Sigmoid colon (tissue), 7 donors: ENCODE data around the gene ARL1. TPM values are rescaled to one million over a fixed set of nuclear protein-coding genes. Genes with fewer than 3 reads are reported as not detected.

ENCODE experiments used
- DNase-seq: peaks from one replicate; pipeline ENCODE4 v3.0.0-alpha.2; 2019
- H3K27ac ChIP-seq, 4 donors: fragments of 200-600 bp; sonication (generic); one replicate each; pipeline ENCODE4 v1.5.1; 2016 to 2019; ENCODE audit warnings: mild to moderate bottlenecking in 1 of 4
- H3K27me3 ChIP-seq, 3 donors: fragments of 200-600 bp; sonication (generic); one replicate each; pipeline ENCODE4 v1.5.1; 2019; ENCODE audit warnings: mild to moderate bottlenecking in 1 of 3
- H3K36me3 ChIP-seq, 4 donors: fragments of 200-600 bp; sonication (generic); one replicate each; pipeline ENCODE4 v1.5.1; 2016 to 2019
- H3K4me1 ChIP-seq, 4 donors: fragments of 200-600 bp; sonication (generic); one replicate each; pipeline ENCODE4 v1.5.1; 2017 to 2019
- H3K4me3 ChIP-seq, 4 donors: fragments of 200-600 bp; sonication (generic); one replicate each; pipeline ENCODE4 v1.5.1; 2017 to 2019; ENCODE audit warnings: mild to moderate bottlenecking in 2 of 4, moderate library complexity in 1 of 4
- H3K9me3 ChIP-seq, 4 donors: fragments of 200-600 bp in 3 of 4; sonication (generic) in 3 of 4; one replicate each; pipeline versions ENCODE4 v1.5.1 to v1.6.1; 2013 to 2019
- EP300 ChIP-seq, 4 donors: sonication (generic); formaldehyde crosslinking; IDR thresholded peaks; one replicate each; pipeline ENCODE4 v1.6.1; 2017; ENCODE audit warnings: antibody characterized with exemption in 4 of 4
- POLR2A ChIP-seq, 2 donors: fragments of 450-650 bp; IDR thresholded peaks; one replicate each; pipeline ENCODE4 v1.6.1; 2016; ENCODE audit warnings: antibody characterized with exemption in 2 of 2, mild to moderate bottlenecking in 2 of 2, moderate library complexity in 2 of 2
- POLR2AphosphoS5 ChIP-seq, 4 donors: sonication (generic); formaldehyde crosslinking; IDR thresholded peaks; one replicate each; pipeline ENCODE4 v1.6.1; 2017; ENCODE audit warnings: antibody characterized with exemption in 4 of 4
- WGBS, 2 donors: extraction: QIAGEN DNeasy Blood & Tissue Kit; methylation state at CpG; one replicate each; pipeline ENCODE4 v1.1.7; 2013; 5-methylcytosine and 5-hydroxymethylcytosine counted together
- intact Hi-C: fragments of 100-400 bp; cut with DNase I; formaldehyde crosslinking; loops from one replicate; pipeline ENCODE4 v1.15.1; 2023
- polyA plus RNA-seq, 3 donors: library from polyadenylated mRNA; stranded (reverse); fragments of 200-250 nt; gene quantifications; one replicate each; pipeline ENCODE4 v1.2.3, GENCODE V29; 2013
- total RNA-seq, 4 donors: library from RNA; depleted of rRNA; stranded (reverse); fragments of >200 nt; gene quantifications; one replicate each; pipeline ENCODE4 v1.1.0, GENCODE V29; 2016
- TF ChIP-seq, protein P1 (sequence below), 4 experiments: fragments of 450-650 bp in 3 of 4; fragments of 200-600 bp in 1 of 4; IDR thresholded peaks; one replicate each; pipeline ENCODE4 v1.5.1; 2016 to 2019; ENCODE audit warnings: antibody characterized with exemption in 4 of 4, mild to moderate bottlenecking in 3 of 4, moderate library complexity in 2 of 4
- donor health status: healthy with polysubstance abuse.
- donor health status: Bipolar disorder and iron deficiency.
- donor health status: healthy.

ARL1 gene
- total RNA-seq, result 10 to 100 TPM; 49.3 to 72.2 (median 70.3) TPM
- 10 to 100 TPM; 22.2 to 36.8 (median 34.5) TPM for polyA plus RNA-seq

DNA sequence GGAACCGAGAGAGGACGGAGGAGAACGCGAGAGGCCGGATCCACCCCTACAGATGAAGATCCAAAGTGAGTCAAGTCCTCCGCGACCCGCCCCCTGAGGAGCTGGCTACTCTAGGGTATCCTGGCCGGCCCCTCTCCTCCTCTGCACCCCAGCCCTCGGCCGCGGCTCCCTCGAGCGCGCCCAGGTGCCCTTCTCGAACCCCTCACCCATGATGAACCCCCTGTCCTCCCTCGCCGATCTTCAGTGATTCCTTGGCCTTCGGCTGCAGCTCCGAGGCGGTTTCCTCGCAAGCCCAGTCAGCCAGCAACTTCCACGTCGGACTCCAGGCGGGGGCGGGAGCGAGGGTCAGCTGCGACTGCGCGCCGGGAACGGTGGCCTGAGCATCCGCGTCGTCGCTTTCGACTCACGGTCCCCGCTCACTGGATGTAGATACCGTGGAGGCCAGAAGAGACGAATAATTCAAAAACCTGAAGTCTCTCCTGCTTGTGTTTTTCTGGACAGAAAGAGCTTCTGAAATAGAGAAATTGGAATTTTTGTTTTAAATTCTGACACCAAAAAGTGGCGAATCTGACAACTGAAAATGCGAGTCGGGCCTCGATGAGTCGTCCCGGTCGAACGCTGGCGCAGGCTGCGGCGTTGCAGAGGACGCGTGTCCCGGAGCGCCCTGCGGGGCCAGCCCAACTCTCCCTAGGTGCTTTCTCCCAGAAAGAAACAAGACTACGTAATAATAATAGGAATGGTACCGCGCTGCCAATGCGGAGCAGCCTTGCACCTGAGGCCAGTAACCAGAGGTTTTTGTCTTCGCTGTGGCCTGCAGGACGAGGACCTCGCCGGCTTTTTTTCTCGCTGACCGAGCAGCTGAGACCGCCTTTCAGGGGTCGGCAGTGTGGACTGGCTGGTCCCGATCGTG, at the start of gene ARL1:
ARL1 (minus strand) TSS at position 337 of the 910 bp plus-strand sequence; CDS start at position 210, 127 bp downstream.
- no peaks in the 10 kb centered on the region for H3K9me3 ChIP-seq
- H3K4me3 ChIP-seq, result peak within 1 kb of the TSS; percentile 69 to 81 (median 76)
- 0% methylated on average over 71 of the region's 71 CpGs for WGBS, 2 donors
- H3K36me3 ChIP-seq, result no peaks in the 10 kb centered on the region
- H3K27ac ChIP-seq, result peak within 1 kb of the TSS; percentile 82 to 96 (median 88)
- no peaks in the 10 kb centered on the region for H3K27me3 ChIP-seq
- intact Hi-C loops, result loop anchor here (1.0 to 5.0 kb wide), 3 partner anchors 290 to 470 kb away; partner anchors contain the start of genes CHPT1 and DRAM1
- DNase-seq, result peak; percentile 91
- TF ChIP-seq, protein P1, sequence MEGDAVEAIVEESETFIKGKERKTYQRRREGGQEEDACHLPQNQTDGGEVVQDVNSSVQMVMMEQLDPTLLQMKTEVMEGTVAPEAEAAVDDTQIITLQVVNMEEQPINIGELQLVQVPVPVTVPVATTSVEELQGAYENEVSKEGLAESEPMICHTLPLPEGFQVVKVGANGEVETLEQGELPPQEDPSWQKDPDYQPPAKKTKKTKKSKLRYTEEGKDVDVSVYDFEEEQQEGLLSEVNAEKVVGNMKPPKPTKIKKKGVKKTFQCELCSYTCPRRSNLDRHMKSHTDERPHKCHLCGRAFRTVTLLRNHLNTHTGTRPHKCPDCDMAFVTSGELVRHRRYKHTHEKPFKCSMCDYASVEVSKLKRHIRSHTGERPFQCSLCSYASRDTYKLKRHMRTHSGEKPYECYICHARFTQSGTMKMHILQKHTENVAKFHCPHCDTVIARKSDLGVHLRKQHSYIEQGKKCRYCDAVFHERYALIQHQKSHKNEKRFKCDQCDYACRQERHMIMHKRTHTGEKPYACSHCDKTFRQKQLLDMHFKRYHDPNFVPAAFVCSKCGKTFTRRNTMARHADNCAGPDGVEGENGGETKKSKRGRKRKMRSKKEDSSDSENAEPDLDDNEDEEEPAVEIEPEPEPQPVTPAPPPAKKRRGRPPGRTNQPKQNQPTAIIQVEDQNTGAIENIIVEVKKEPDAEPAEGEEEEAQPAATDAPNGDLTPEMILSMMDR (IDR thresholded peaks at IDR 0.05), result no peak
- peak; percentile 33 to 43 for TF ChIP-seq POLR2A (IDR thresholded peaks at IDR 0.05)
- peak; percentile 39 to 79 (median 62) for TF ChIP-seq POLR2AphosphoS5 (IDR thresholded peaks at IDR 0.05)
- TF ChIP-seq EP300 (IDR thresholded peaks at IDR 0.05), result no peak
- H3K4me1 ChIP-seq, result peaks cover 0 to 27% (median 20%) of the 10 kb centered on the region in 4 donors

DNA sequence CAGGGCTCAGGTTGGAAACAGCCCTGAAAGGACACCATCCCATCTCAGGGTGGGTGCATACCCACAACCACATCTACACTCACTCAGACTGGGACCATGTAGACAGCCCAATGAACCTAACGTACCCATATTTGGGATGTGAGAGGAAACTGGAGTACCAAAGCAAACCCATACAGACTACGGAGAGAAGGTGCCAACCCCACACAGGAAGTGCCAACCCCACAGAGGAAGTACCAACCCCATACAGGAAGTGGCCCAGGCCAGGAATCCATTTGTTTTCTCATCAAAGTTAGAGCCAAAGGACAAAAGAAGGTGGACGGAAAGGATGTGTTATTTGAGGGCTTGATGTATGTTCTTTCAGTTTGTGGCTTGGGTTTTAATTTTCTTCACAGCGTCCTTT, 48.1 kb upstream of the ARL1 start:
- no peak for DNase-seq
- no peaks in the 10 kb centered on the region for H3K36me3 ChIP-seq
- no peak overlapping the region for H3K4me3 ChIP-seq
- H3K27ac ChIP-seq, result no peak overlapping the region
- H3K27me3 ChIP-seq, result no peaks in the 10 kb centered on the region
- 68 to 86% methylated on average over 4 of the region's 4 CpGs for WGBS, 2 donors
- TF ChIP-seq, protein P1 (IDR thresholded peaks at IDR 0.05), result no peak
- no peak for TF ChIP-seq POLR2AphosphoS5 (IDR thresholded peaks at IDR 0.05)
- no peak for TF ChIP-seq POLR2A (IDR thresholded peaks at IDR 0.05)
- no peak for TF ChIP-seq EP300 (IDR thresholded peaks at IDR 0.05)
- H3K9me3 ChIP-seq, result no peaks in the 10 kb centered on the region
- H3K4me1 ChIP-seq, result no peaks in the 10 kb centered on the region
- intact Hi-C loops, result no loop called here

DNA sequence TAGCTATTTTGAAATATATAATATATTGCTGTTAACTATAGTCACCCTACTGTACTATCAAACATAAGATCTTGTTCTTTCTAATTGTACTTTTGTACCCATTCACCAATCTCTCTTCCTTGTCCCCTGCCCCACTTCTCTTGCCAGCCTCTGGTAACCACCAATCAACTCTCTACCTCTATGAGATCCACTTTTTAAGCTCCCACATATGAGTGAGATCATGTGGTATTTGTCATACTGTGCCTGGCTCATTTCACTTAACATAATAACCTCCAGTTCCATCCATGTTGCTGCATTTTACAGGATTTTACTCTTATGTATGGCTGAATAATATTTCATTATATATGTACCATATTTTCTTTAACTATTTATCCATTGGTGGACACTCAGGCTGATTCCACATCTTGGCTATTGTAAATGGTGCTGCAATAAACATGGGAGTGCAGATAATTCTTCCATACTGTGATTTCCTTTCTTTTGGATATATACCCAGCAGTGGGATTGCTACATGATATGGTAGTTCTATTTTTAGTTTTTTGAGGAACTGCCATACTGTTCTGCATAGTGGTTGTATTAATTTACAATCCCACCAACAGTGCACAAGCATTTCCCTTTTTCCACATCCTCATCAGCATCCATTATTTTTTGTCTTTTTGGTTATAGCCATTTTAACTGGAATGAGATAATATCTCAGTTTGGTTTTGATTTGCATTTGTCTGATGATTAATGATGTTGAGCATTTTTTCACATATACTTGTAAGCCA, 34.1 kb upstream of the ARL1 start:
- Histone ChIP-seq H3K36me3 (no peaks in the 10 kb centered on the region), H3K4me3 (no peak overlapping the region), H3K27me3 (no peaks in the 10 kb centered on the region), H3K27ac (no peak overlapping the region), H3K4me1 (no peaks in the 10 kb centered on the region), H3K9me3 (no peaks in the 10 kb centered on the region)
- TF ChIP-seq EP300 (IDR thresholded peaks at IDR 0.05) (no peak), POLR2A (IDR thresholded peaks at IDR 0.05) (no peak), POLR2AphosphoS5 (IDR thresholded peaks at IDR 0.05) (no peak)
- TF ChIP-seq, protein P1 (IDR thresholded peaks at IDR 0.05), result no peak
- no peak for DNase-seq
- intact Hi-C loops, result no loop called here

DNA sequence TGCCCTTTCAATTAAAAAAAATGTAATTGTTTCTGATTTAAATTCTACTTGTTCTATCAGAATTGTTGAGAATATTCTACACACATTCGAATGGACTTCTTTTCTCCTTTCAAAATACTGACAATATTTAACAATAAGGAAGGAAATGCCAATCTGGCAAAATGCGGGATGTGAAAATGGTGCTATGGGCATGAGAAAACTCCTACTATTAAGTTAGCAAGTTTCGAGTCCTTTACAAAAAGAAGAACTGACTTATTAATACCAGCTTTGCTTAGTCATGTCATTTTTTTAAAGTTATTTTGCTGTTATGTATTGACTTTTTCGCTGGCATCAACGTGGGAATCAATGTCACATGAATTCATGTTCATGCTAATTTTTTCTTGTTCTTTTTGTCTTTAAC, 31.7 kb upstream of the ARL1 start:
- Histone ChIP-seq H3K27me3 (no peaks in the 10 kb centered on the region), H3K9me3 (no peaks in the 10 kb centered on the region), H3K4me3 (no peak overlapping the region), H3K27ac (no peak overlapping the region), H3K36me3 (no peaks in the 10 kb centered on the region), H3K4me1 (no peaks in the 10 kb centered on the region)
- 58 to 79% methylated on average over 5 of the region's 5 CpGs for WGBS, 2 donors
- no peak for TF ChIP-seq EP300 (IDR thresholded peaks at IDR 0.05)
- TF ChIP-seq POLR2AphosphoS5 (IDR thresholded peaks at IDR 0.05), result no peak
- TF ChIP-seq POLR2A (IDR thresholded peaks at IDR 0.05), result no peak
- TF ChIP-seq, protein P1 (IDR thresholded peaks at IDR 0.05), result no peak
- no peak for DNase-seq
- intact Hi-C loops, result no loop called here
